KG1 (cell line): ENCODE results near the gene GJB4.
A peak's percentile ranks its signal among the peaks of the same experiment; 100 is the strongest.
"Not testable (repeated sequence)": the region's sequence is repeated elsewhere in the genome, so short reads cannot be mapped to it uniquely, and the experiment has no call there.

Source experiments
- DNase-seq: peaks from one replicate; lab custom pipeline; 2025; lab: John Stamatoyannopoulos, UW

Gene GJB4

DNA sequence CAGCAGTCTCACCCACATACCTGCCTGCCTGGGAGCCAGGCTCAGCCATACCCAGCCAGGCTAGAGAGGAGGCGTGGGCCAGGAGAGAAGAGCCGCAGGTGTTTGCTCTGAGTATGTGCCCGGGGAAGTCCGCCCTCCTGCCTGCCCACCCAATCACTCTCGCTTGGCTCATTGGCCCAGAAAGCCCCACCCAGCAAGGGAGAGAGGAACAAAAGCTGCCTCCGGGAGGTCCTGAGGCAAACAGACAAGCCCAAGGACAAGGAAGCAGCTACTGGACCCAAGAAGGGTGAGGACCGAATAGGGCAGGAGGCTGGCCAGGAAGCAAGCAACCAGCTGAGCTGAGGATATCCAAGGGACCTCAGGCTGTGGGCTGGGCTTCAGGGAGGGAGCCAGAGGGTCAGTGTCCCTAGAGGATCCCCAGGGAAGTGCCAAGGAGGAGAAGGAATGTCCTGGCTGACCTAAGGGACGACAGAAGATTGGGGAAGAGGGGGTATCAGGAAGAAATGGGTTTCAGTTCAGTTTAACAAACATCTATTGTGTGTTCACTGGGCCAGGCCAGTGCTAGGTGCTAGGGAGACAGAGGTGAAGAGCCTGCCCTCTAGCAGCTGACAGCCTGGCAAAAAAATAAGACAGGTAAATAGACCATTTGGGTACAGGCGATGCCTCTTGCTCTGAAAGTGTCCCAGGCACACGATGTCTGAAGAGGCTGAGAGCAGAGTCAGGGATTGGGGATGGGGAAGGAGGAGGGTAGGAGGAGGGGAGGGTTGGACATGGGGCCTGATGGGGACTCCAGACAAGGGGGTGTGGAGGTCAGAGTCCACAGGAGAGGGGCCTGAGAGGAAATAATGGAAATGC, at the start of gene GJB4:
Gene GJB4 (plus strand): TSS at position 238 of the 855 bp plus-strand sequence. CDS start 1,515 bp downstream, outside the sequence.
- no peak for DNase-seq

DNA sequence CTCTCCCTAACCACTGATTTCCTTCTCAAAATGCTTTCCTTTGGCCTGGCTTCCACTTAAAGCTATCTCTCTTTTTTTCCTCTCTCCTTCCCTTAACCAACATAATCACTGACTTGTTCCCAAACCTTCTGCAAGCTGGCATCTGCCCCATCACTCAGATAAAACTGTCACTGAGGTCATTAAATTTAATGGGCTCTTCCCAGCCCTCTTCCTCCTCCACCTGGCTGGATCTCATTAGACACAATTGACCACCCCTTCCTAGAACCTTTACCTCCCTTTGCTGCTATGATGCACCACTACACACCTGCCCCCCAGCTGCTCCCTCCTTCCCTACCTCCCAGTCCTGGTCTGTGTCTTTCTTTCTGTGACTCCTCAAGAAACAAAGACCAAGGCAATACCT, 48.7 kb upstream of the GJB4 start:
- DNase-seq: no peak

DNA sequence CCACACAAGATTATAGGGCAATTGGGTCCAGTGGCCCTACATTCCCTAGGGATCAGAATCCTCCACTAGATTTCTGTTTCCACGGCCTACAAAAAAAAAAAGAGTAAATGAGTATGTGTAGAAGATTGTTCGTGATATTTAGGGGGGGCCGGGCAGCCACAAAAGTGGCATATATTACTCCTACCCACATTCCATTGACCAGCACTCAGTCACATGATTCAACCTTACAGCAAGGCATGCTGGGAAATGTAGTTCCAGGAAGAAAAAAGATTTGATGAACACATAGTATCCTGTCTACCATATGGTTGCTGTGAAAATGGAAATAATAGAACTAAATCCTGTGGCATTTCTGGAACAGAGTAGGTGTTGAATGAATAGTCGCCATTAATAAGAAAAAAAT, 48.1 kb upstream of the GJB4 start:
- DNase-seq: no peak

DNA sequence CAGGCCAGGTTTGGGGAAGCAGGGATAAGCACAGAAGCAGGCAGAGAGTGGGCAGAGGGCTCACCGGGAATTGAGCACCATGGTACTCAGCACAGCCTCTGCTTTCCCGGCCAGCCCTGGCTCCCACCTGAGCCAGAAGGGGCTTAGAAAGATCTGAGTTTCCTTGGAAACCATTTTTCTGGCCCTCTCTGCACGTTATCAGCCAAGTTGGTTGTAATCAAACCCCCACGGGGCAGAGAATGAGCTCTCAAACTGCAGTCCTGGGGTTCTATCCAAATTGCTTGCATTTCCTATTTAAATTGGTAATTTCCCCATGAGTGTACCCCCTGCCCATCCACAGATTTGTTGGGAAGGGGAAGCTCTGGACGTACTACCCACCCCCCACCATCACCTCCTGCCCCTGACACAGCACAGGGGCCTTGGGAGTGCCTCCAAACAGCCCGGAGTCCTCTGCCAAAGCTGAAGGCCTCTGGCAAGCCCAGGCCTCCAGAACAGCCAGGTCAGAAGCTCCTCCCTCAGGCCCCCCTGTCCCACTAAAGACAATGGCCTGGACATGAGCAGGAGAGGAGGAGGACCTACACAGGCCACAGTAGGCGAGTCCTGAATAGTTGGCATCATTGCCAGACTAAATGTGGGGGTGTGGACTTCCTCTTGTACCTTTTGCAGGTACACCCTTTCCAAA, 47.4 kb upstream of the GJB4 start:
- no peak for DNase-seq

DNA sequence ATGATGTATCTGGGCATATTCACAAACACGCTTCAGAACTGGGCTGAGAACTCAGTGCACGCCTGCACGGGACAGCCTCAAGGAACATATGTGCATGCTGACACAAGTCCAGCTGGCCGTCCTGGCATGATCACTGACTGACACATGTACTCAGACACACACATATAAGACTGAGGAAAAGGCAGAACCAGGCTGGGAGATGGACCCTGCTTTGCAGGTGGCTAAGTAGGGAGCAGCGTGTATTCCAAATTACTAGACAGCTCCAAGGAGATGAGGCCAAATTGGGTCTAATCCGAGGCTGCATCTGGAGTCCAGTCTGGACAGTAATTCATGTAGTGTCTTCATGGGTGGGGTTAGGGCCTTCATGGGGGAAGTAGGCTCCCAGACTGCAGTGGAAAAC, 46.1 kb upstream of the GJB4 start:
- DNase-seq: no peak

DNA sequence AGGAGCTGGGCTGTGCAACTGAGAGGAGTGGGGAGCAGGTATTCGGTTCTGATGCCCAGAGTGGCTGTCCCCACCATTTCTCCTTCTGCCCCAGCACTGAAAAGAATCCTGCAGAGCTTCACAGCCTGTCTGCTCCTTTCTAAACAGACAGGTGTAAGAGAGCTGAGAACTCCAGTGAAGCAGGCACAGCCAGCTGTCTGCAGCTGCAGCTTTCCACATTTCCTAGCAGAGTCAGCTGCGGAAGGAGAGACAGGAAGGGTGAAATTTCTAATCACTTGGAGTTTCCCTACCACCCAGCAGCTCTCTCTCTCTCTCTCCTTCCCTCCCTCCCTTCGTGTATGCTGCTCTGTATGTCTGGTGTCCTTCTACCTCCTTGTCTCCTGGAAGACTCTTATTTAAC, 45.2 kb upstream of the GJB4 start:
- DNase-seq: no peak

DNA sequence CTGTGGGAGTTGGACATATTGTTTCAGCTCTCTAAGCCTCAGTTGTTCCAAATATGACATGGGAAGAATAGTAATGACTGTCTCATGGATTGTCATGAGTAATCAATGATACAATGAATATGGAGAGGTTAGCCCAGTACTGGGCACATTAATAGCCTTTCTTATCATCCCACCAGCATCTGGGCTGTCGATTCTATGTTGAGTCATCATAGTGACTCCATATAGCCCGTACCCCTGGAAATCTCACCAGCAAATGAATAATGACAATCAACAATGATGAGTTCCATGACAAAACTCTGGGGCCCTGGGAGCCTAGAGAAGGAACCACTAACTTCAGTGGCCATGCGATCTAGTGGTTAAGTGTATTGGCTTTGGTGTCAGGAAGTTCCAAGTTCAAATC, 44.4 kb upstream of the GJB4 start:
- no peak for DNase-seq

DNA sequence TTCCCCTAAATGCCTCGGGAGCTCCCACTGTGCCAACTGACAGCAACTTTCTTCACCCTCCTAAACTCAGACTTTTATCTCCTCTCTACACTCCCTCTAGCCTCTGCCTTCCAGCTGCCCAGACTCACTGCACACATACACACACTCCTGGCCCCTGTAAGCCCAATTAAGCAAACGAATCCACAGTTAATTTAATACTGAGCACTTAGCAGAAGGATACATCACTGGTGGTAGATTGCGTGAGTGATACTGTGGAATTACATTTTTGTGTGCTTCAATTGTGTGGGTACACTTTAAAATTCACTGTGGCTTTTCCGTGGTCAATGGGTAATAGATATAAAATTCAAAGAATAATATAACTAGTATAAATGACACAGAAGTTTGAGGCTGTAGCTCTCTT, 38.3 kb upstream of the GJB4 start:
- DNase-seq: no peak

DNA sequence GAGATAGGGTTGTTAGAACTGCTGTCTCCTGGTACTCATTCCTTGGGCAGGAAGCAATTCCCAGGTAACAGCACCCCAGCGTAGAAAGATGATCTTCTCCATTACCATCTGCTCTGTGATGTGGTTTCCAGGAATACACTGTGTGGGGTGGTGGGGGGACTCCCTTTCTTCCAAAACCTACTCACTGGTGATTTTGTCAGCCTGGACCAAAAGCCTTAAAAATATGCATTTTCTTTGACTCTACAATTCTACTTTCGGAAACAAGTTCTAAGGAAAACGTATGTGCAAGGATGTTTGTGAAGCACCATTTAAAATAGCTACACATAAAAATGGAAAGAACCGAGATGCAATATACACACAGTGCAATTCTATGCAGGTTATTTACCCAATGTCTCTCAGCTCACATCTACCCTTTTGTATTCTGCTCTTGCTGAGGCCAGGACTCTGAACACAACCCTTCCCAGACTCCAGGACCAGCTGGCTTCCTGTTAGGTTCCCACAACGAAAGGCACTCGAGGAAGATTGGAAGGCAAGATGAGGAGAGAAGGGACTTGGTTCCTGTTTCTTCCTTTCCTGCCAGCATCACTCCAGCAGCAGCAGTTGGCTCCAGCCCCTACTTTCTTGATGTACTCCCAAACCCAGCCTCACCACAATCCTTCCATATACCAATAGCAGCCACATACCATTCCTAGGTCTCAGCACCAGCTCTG, 37.7 kb upstream of the GJB4 start:
- DNase-seq: no peak

DNA sequence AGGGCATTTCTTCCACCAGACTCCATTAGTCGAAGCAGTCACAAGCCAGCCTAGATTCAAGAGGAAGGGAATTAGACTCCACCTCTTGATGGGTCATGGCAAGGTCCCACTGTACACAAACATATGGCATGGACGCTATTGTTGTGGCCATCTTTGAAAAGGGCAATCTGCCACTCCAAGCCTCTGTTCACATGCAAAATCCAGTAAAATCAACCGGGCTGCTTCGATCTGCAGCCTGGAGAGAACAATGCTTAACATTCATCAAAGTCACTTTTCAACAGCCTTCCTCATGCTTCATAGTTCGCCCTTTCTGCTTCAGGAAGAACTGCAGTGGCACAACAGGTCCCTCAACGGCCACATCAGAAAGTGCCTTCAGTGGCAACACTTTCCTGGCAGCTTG, 32.7 kb upstream of the GJB4 start:
- no peak for DNase-seq

DNA sequence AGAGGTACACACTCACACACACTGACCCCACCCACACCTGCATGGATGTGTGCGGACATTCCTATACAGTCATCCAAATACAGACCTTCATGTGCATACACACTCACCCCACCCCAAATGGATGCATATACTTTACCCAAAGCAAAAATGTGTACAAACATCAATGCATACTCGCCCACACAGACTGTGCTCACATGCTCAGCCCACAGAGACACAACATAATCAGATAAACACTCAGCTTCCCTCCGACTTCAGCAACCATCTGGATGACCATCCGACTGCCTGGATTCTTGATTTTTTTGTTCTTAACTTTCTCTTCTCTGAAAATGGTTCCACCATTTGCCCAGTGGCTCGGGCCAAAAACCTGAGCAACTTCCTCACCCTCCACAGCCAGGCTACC, 29.1 kb upstream of the GJB4 start:
- no peak for DNase-seq

DNA sequence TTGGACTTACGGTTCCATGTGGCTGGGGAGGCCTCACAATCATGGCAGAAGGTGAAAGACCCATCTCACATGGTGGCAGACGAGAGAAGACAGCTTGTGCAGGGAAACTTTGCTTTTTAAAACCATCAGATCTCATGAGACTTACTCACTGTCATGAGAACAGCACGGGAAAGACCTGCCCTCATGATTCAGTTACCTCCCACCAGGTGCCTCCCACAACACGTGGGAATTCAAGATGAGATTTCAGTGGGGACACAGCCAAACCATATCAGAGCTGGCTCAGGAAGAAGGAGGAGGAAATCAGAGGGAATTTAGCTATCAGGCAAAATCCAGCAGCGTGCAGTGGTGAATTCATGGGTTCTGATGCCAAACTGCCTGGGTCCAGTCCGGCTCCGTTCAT, 26.7 kb upstream of the GJB4 start:
- not testable (repeated sequence) for DNase-seq

DNA sequence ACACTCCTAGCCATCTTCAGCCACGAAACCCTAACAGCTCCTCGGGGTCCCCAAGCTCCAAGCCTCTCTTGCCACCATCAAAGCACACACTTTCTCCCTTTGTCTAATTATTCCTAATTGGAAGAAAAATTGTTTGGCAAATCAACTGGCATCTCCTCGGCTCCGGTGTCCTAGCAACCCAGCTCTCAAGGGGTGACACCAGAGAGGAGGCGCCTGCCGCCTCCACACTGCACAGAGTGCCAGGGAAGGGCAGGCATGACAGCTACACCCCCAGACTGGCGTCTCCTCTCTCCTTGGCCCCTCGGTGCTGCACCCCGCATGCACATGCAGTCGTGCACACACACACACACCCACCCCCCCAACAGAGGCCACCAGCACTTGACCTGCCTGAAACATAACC, 22.8 kb upstream of the GJB4 start:
- no peak for DNase-seq

DNA sequence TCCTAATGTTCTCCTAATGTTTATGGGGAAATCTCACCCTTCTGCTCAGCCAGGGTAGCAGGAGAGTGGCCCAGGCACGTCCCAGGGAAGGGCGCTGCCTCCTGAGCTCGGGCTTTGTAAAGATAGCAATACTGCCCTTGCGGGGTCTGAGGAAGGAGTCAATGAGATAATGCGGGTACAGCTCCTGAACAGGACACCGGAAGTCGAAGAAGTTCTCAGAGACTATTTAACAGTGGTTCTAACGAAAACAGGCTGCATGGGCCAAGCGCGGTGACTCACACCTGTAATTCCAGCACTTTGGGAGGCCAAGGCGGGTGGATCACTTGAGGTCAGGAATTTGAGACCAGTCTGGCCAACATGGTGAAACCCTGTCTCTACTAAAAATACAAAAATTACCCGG, 22.3 kb upstream of the GJB4 start:
- DNase-seq: not testable (repeated sequence)

DNA sequence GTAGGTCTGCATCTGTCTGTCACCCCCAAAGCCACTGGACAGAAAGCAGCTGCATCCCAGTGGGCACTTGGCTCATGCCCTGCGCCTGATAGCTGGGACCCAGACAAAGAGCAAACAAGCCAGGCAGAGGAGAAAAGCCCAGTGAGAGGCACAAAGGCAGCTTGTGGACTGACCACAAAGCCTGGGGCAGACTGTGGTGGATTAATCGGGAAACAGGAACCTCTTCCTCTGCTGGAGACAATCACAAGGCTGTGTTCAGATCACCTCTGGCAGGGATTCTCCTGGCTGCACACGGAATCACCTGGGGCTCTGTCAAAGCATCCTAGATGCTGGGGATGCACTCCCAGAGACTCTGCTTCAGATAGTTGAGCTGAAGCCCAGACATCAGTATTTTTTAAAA, 19.9 kb upstream of the GJB4 start:
- DNase-seq: no peak

DNA sequence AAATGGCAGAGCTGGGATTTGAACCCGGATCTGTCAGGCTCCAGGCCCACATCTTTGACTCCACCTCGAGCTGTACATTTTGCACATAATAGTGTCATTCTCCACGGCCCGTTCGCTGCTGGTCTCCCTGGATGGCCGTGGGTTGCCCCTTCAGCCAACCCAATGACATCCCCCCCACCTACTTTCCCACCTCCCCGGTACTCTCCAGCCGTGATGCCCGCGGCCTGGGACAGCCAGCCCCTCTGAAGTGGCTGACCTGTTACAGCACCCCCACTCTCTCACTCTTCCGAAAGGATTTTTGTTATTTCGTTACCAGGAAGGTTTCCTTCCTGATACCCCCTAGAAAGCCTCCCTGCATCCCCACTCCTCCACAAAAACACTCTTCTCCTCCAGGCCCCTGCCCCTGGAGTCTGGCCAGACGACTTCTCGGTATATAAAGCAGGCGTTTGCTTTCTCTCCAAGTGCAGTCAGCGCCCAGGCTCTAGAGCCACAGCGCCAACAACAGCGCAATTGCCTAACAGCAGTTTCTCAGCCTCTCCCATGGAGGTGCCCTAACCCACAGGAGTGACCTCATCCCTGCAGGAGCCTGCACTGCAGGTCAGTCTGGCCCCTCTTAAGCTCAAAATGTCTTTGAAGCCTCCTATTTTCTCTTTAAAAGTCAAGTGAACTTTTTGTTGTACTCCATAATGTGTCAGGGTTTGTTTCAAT, 19.2 kb upstream of the GJB4 start:
- no peak for DNase-seq

DNA sequence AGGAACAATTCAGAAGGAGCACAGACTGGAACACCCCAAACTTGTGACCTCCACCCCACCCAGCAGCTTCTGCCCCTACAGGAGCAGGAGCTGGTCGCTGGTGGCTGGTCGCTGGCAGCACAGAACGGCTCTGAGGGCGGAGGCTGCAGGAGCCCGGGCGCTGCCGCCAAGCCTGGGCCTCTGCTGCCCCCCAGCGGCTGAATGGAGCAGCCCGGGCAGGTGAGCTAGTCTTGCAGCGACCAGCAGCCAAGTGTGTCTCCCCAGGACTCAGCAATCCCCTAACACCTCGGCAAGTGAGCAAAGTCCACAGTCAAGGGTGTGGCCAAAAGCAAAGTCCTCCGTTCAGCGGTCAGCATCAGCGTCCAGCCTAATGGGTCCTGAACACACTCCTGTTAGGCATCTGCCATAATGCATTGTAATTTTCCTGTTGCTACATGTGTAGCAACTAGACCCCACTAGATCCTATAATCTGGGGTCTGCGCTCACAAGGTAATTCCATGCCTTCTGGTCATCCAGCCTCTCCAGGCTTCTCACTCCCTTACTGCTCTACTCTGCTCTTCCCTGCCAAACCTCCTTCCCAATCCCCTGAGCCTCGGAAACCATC, 16.8 kb upstream of the GJB4 start:
- DNase-seq: peak; percentile 53

DNA sequence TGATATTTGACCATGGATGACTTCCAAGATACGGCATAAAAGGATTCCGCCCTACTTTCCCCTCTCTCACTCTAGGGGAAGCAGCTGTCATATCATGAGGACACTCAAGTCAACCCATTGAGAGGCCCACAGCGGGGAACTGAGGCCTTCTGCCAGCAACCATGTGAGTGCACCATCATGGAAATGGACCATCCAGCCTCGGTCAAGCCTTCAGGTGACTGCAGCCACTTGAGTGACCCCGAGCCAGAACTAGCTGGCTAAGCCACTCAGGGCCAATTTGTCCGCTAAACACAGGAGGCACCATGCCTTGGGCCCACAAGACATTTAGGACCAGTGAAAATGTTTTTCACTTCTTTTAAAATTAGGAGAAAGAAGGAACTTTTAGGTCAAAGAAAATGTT, 15.8 kb upstream of the GJB4 start:
- no peak for DNase-seq

DNA sequence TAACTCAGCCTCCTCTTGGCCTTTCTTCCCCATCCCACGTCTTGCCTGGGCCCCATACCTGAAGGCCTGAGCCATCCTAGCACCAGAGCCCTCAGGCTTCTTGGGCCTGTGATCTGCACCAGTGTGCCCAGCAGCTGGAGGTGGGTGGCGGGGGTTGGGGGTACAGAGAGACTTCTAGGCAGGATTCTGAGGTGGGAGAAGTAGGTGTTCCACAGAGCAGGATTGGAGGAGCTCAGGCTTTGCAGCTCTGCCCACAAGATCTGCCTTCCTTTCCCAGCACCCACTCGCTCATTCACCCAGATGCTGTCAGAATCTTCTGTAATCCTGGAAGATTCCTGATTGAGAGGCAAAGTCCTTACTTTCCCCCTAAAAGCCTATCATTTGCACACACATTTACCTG, 14.7 kb upstream of the GJB4 start:
- no peak for DNase-seq

DNA sequence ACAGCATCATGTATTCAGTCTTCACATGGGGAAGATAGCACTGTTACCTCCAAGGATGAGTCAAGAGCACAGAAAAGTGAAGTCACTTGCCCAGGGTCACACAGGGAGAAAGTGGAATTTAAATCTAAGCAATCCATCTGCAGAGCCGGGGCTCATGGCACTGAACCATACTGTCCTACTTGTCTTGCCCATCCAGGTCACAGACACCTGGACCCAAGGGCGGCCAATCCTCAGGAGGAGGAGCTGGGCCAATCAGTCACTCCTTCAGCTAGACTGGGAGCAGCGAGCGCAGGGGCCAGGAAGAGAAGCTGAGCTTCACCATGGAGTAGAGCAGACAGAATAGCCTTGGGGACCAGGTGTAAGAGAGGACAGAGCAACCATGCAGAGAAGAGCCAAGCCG, 13.9 kb upstream of the GJB4 start:
- DNase-seq: no peak

DNA sequence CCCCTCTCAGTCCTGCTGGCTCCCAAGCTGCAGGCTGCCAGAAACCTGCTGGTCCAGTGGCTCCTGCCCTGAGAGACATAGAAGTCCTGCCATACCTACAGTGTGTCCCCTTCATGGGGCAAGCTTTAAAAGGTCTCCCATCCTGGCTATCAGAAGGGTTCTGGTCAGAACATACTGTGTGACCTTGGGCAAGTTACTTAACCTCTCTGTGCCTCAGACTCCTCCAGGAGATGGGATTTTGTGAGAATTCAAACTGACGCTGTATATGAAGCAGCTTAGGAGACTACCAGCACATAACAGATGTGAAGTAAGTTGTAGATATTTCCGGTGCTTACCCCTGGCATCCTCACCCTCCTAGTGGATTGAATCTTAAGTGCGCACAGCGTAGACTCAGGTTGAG, 13.4 kb upstream of the GJB4 start:
- DNase-seq: no peak
